ENCODE data around the gene LGR6. TPM values are rescaled to one million over a fixed set of nuclear protein-coding genes. Genes with fewer than 3 reads are reported as not detected.

LGR6 gene
- total RNA-seq, 1 experiment from 2014 or later: 0.26 TPM

- TF ChIP-seq CTCF (conservative IDR thresholded peaks at IDR 0.05; ENCODE audit: low read depth, low read length) (no peak), EZH2phosphoT487 (IDR thresholded peaks at IDR 0.05; ENCODE audit: borderline replicate concordance, low read length) (no peak), EZH2 (IDR thresholded peaks at IDR 0.05; ENCODE audit: low read length, unreplicated experiment) (no peak)
- no peak overlapping the region for H3K9ac ChIP-seq (ENCODE audit: low read length)
- H3K4me2 ChIP-seq (ENCODE audit: low read length): peak overlapping the region; percentile 50
- H3F3A ChIP-seq (ENCODE audit: low read length, unreplicated experiment): no peaks in the 10 kb centered on the region
- H3K4me1 ChIP-seq (ENCODE audit: insufficient read depth, low read length): peaks cover 18% of the 10 kb centered on the region
- no peaks in the 10 kb centered on the region for H3K79me2 ChIP-seq (ENCODE audit: low read length)
- CTCF ChIA-PET: no interaction called here
- no peak overlapping the region for H3K4me3 ChIP-seq (ENCODE audit: low read length)
- DNase-seq: no peak
- no peak overlapping the region for H2AFZ ChIP-seq (ENCODE audit: low read length)
- no peaks in the 10 kb centered on the region for H3K36me3 ChIP-seq (ENCODE audit: low read depth, low read length)
- H3K27ac ChIP-seq (ENCODE audit: low read length): no peak overlapping the region
- no peaks in the 10 kb centered on the region for H3K9me2 ChIP-seq (replicated peaks; ENCODE audit: low read length)
- no peak for ATAC-seq
- no TSS peak for BruUV-seq (replicated peaks)
- H3K27me3 ChIP-seq (ENCODE audit: low read length): no peaks in the 10 kb centered on the region
- H4K20me1 ChIP-seq (ENCODE audit: low read length): no peaks in the 10 kb centered on the region
- intact Hi-C loops (cut with micrococcal nuclease): no loop called here
- no peaks in the 10 kb centered on the region for H3K9me3 ChIP-seq (ENCODE audit: low read length)
- POLR2A ChIA-PET (ENCODE audit: unreplicated experiment): no interaction called here
Measured at GRCh38 chr1:202240956-202241355, 47.4 kb downstream of the LGR6 start.

GRCh38 chr1:202241376-202242079, 47.9 kb downstream of the LGR6 start:
- BruUV-seq (replicated peaks): no TSS peak
- H3K9me3 ChIP-seq (ENCODE audit: low read length): no peaks in the 10 kb centered on the region
- peak; percentile 66 for DNase-seq
- no peaks in the 10 kb centered on the region for H3F3A ChIP-seq (ENCODE audit: low read length, unreplicated experiment)
- intact Hi-C loops (cut with micrococcal nuclease): no loop called here
- H3K9ac ChIP-seq (ENCODE audit: low read length): no peak overlapping the region
- no peaks in the 10 kb centered on the region for H3K27me3 ChIP-seq (ENCODE audit: low read length)
- H2AFZ ChIP-seq (ENCODE audit: low read length): no peak overlapping the region
- H3K4me1 ChIP-seq (ENCODE audit: insufficient read depth, low read length): peaks cover 15% of the 10 kb centered on the region
- no peak overlapping the region for H3K27ac ChIP-seq (ENCODE audit: low read length)
- no peaks in the 10 kb centered on the region for H3K79me2 ChIP-seq (ENCODE audit: low read length)
- ChIA-PET CTCF (interaction anchor here (0.5 kb wide), 1 partner anchor 117 kb away, joined by 3 read pairs; no protein-coding TSS in a partner anchor), POLR2A (ENCODE audit: unreplicated experiment) (interaction anchor here (0.5 kb wide), 1 partner anchor 16 kb away, joined by 5 read pairs; no protein-coding TSS in a partner anchor)
- no peak for TF ChIP-seq EZH2phosphoT487 (IDR thresholded peaks at IDR 0.05; ENCODE audit: borderline replicate concordance, low read length)
- TF ChIP-seq CTCF (conservative IDR thresholded peaks at IDR 0.05; ENCODE audit: low read depth, low read length): no peak
- TF ChIP-seq EZH2 (IDR thresholded peaks at IDR 0.05; ENCODE audit: low read length, unreplicated experiment): no peak
- no peak overlapping the region for H3K4me3 ChIP-seq (ENCODE audit: low read length)
- H3K4me2 ChIP-seq (ENCODE audit: low read length): peak overlapping the region; percentile 50
- no peaks in the 10 kb centered on the region for H4K20me1 ChIP-seq (ENCODE audit: low read length)
- H3K9me2 ChIP-seq (replicated peaks; ENCODE audit: low read length): no peaks in the 10 kb centered on the region
- peak; percentile 61 for ATAC-seq
- H3K36me3 ChIP-seq (ENCODE audit: low read depth, low read length): no peaks in the 10 kb centered on the region

- CTCF ChIA-PET: interaction anchor here (0.5 kb wide), 1 partner anchor 116 kb away, joined by 3 read pairs; no protein-coding TSS in a partner anchor
- Histone ChIP-seq H2AFZ (ENCODE audit: low read length) (no peak overlapping the region), H3K9me3 (ENCODE audit: low read length) (no peaks in the 10 kb centered on the region), H3K9ac (ENCODE audit: low read length) (no peak overlapping the region), H3F3A (ENCODE audit: low read length, unreplicated experiment) (no peaks in the 10 kb centered on the region), H3K4me1 (ENCODE audit: insufficient read depth, low read length) (peaks cover 15% of the 10 kb centered on the region), H3K9me2 (replicated peaks; ENCODE audit: low read length) (no peaks in the 10 kb centered on the region), H3K79me2 (ENCODE audit: low read length) (no peaks in the 10 kb centered on the region), H3K36me3 (ENCODE audit: low read depth, low read length) (no peaks in the 10 kb centered on the region), H3K4me2 (ENCODE audit: low read length) (no peak overlapping the region), H4K20me1 (ENCODE audit: low read length) (no peaks in the 10 kb centered on the region), H3K27ac (ENCODE audit: low read length) (no peak overlapping the region), H3K4me3 (ENCODE audit: low read length) (no peak overlapping the region), H3K27me3 (ENCODE audit: low read length) (no peaks in the 10 kb centered on the region)
- BruUV-seq (replicated peaks): no TSS peak
- intact Hi-C loops (cut with micrococcal nuclease): no loop called here
- POLR2A ChIA-PET (ENCODE audit: unreplicated experiment): interaction anchor here (0.5 kb wide), 1 partner anchor 16 kb away, joined by 5 read pairs; no protein-coding TSS in a partner anchor
- TF ChIP-seq EZH2phosphoT487 (IDR thresholded peaks at IDR 0.05; ENCODE audit: borderline replicate concordance, low read length) (no peak), CTCF (conservative IDR thresholded peaks at IDR 0.05; ENCODE audit: low read depth, low read length) (no peak), EZH2 (IDR thresholded peaks at IDR 0.05; ENCODE audit: low read length, unreplicated experiment) (no peak)
- no peak for DNase-seq
- ATAC-seq: no peak
Measured at GRCh38 chr1:202242080-202242419, 48.5 kb downstream of the LGR6 start.

Measured in PC-3 (cell line).